ENCODE data around the gene HSD17B8.
"Not testable (repeated sequence)": the region's sequence is repeated elsewhere in the genome, so short reads cannot be mapped to it uniquely, and the experiment has no call there.

Gene HSD17B8

GRCh38 chr6:33207552-33208090, 3.2 kb downstream of the HSD17B8 start:
- no peak for DNase-seq

GRCh38 chr6:33208091-33208967, 3.9 kb downstream of the HSD17B8 start, which contains the start of gene RING1:
RING1 (plus strand) TSS chr6:33208500; CDS start chr6:33208823, 323 bp downstream.
- peak; percentile 75 to 76 for DNase-seq

GRCh38 chr6:33209856-33210255, 5.4 kb downstream of the HSD17B8 start:
- DNase-seq, result no peak

- DNase-seq, result no peak
These were observed 6.7 kb downstream of the HSD17B8 start for GRCh38 chr6:33211136-33211535.

DNA sequence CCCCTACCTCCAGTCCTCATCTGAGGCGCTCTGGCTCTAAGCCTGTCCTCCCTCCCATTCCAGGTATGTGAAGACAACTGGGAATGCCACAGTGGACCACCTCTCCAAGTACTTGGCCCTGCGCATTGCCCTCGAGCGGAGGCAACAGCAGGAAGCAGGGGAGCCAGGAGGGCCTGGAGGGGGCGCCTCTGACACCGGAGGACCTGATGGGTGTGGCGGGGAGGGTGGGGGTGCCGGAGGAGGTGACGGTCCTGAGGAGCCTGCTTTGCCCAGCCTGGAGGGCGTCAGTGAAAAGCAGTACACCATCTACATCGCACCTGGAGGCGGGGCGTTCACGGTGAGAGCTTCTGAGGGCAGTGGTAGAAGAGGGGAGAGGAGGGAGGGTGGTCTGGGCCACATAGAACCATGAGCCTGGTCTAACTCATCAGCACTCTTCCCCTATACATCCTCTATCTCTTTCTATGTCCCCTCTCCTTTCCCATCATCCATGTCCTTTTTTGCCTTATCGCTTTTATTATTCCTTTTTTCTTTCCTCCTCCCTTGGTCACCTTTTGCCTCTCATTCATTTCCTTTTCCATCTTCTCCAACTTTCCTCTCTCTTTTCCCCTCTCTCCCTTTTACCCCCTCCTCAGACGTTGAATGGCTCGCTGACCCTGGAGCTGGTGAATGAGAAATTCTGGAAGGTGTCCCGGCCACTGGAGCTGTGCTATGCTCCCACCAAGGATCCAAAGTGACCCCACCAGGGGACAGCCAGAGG, 7.4 kb downstream of the HSD17B8 start:
- no peak for DNase-seq

DNA sequence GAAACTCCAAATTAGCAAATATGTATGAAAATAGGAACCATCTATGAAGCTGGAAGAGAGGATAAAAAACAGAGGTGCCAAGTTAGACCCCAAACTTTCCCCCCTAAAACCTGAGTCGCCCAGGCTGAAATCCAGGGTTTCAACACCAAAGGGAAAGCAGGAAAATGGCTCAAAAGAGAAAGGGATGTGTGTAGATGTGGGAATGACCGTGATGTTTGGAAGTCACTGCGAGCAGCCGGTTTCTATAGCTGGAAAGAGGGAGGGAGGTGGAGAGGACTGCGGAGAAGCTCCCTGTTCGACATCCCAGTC, 8.4 kb downstream of the HSD17B8 start:
- DNase-seq, result no peak

DNA sequence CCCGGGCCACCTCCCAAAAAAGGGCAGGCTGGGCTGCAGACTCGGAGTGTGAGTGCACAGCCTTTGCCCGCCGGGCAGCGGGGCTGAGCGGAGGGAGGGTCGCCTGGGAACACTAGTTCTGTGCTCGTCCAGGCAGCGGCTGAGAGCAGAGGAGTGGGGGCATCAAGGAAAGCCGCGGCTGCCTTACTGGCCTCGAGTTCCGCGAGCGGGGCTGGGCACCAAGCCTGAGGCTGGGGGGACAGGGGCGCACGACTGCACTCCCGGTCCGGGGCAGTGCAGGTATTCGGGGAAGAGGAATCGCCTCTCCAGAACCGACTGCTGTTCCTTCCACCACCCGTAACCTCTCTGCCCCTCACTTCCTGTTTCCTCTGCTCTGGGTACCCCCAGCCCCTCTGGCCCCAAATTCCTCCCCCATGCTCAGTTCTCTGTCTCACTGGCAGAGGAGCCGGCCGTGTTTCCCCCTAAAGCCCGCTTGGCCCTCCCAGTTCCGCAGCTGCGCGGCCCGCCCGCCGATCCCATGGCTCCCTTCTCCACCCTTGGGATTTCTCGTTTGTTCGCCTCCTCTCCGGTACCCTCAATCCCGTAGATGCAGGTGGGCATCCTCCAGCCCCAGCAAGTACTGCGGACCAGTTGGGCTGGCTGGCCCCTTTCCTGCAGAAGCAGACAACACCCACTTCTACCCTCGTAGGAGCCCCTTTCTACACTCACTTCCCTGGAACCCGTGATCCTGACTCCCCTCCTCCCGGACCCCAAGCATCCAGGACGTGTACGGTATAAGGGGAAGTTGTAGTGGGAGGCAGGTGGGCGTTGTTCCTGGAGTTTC, 8.9 kb downstream of the HSD17B8 start:
- DNase-seq, result no peak

GRCh38 chr6:33213989-33214335, 9.5 kb downstream of the HSD17B8 start:
- no peak for DNase-seq

- no peak for DNase-seq
These were observed 11.0 kb downstream of the HSD17B8 start for GRCh38 chr6:33215271-33216116.

DNA sequence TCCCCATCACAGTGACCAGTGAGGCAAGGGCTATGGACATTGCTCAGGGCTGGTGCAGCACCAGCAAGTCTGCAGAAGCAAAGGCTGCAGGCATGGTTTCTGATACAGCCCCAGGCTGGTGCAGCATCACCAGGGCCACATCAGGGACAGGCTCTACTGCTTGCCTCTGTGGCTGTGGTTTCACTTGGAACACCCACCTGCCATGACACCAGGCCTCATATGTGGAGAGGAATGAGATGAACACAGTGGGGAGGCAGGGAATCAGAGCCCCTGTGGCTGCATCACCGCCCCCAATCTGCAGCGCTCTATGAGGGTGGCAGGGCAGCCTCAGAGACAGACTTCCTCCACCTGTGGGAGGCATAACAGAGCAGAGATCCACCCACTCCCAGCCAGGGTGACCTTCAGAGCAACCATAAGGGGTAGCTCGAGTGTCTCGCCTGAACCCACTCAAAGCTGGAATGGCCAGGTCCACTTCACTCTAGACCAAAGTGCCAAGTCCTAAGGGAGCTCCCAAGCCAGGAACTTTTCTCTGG, 11.7 kb downstream of the HSD17B8 start:
- no peak for DNase-seq

GRCh38 chr6:33217246-33217645, 12.8 kb downstream of the HSD17B8 start:
- no peak for DNase-seq

DNA sequence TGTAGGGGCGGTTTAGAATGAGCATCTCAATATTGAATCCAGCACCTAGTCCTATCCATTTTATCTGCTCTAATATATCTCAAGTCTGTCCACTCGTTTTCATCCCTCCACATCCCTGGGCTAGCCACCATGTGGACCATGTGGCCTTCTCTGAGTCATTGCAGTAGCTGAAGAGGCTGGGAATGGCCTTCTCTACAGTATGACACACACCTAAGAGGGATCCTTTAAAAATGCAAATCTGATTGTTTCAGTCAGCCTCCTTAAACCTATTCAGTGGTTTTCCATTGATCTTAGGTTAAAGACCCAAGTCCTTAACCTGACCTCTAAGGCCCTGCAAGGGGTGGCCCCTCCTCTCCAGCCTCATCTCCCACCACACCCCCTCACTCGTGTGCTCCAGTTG, 13.2 kb downstream of the HSD17B8 start:
- DNase-seq, result no peak

DNA sequence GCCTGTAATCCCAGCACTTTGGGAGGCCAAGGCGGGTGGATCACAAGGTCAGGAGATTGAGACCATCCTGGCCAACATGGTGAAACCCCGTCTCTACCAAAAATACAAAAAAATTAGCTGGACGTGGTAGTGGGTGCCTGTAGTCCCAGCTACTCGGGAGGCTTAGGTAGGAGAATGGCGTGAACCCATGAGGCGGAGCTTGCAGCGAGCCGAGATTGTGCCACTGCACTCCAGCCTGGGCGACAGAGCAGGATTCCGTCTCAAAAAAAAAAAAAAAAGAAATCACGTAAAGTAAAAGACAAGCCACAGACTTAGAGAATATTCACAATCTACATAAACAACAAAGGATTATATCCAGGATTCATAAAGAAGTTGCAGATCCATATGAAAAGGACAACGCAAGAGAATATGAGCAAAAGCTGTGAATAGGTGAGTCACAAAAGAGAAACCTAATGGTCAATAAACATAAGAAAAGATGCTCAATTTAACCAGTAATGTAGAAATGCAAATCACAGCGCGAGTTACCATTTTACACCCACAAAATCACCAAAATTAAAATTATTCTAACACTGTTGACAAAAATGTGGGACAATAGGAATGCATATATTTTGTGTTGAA, 22.2 kb downstream of the HSD17B8 start:
- DNase-seq, result not testable (repeated sequence)

DNA sequence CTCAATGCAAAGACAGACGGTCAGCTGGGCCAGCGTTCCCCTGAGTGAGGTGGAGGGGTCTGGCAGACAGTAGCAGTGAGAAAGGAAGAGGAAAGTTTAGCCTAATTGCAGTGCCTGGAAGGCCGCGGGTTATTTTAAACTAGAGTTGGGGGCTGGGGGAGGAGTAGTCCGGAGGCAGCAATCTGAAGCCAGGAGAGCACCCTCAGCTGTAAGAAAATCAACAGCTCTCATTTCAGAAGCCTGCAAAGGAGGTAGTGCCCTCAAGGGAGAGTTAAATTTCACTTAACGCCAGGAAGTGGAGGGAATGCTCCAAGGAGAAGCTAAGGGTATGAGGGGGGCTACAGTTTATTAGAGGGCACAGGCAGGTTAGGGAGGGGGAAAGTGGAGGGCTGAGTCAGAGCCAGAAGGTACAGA, 30.8 kb downstream of the HSD17B8 start:
- DNase-seq, result no peak

DNA sequence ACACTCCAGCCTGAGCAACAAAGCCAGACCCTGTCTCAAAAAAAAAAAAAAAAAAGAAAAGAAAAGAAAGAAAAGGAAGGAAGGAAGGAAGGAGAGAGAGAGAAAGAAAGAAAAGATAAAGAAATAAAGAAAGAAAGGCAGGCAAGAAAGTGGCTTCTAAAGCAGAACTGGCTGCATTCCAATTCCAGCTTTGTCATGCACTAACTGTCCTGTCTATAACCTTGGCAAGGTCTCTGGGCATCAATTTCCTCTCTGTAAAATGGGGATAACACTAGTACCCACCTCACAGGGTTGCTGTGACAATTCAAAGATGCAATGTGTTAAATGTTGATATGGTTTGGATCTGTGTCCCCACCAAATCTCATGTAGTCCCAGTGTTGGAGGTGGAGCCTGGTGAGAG, 31.9 kb downstream of the HSD17B8 start:
- no peak for DNase-seq

- DNase-seq, result no peak
These were observed 32.4 kb downstream of the HSD17B8 start for GRCh38 chr6:33236852-33237251.

- no peak for DNase-seq
These were observed 33.3 kb downstream of the HSD17B8 start for GRCh38 chr6:33237741-33238140.

GRCh38 chr6:33241968-33242367, 37.5 kb downstream of the HSD17B8 start:
- DNase-seq, result no peak

GRCh38 chr6:33243476-33243875, 39.0 kb downstream of the HSD17B8 start:
- DNase-seq, result no peak

DNA sequence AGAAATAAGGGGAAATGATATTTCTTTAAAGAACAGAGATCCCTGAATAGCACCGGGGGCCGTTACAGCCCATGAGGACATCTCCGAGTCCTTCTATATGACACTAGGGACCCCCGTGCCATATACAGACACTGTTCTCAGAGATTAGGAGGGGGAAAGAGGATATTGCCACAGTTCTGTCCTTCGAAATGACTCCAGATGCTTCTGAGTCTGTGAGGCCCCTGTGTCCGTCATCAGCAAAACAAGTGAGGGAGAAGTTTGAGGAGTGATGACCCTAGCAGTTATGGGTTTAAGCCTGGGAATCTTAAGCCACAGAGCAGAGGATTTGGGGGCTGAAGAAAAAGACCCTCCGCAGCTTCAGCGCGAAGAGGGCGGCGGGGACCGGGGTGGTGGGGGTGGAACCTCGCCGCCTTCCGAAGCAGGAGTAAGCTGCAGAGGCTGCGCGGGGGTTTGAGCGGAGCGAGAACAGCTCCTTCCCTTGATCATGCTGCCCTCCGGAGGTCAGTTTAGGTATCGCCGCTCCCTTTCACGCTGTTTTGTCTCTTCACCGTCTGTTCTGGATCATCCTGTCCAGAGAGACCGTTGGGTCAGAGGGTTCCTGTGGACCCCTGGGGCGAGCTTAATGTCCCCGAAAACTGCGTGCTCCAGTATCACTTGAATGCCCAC, 43.7 kb downstream of the HSD17B8 start:
- peak; percentile 90 to 92 for DNase-seq

DNA sequence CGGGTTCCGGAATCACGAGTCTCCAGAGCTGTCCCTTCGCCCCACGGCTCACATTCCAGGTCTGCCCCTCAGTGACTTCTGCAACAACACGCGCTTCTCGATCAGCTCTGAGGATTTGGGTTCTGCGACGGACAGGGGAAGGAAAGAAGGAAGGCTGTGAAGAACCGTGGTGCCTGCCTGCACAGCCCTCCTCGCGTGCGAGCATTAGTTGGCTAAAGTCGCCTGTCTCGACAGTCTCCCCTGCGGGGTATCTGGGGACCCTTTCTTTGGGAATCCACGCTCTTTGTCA, 44.1 kb downstream of the HSD17B8 start:
- DNase-seq, result no peak
